HG02852 (cell line): ENCODE measurements around the gene RNF224.
A peak's percentile ranks its signal among the peaks of the same experiment; 100 is the strongest.

Experiments used
- ATAC-seq: cut with Tn5 transposase; IDR thresholded peaks from one replicate; pipeline ENCODE4 v1.9.1; 2021; ENCODE audit warnings: mild to moderate bottlenecking, moderate library complexity; ENCODE audit not compliant: unreplicated experiment

Gene RNF224

GRCh38 chr9:137213160-137214060 is 13.9 kb upstream of the RNF224 start:
- no peak for ATAC-seq

GRCh38 chr9:137214620-137215019 is 12.7 kb upstream of the RNF224 start:
- no peak for ATAC-seq

GRCh38 chr9:137215196-137215986 is 11.9 kb upstream of the RNF224 start:
- ATAC-seq = no peak

GRCh38 chr9:137216188-137216965 is 10.9 kb upstream of the RNF224 start:
- no peak for ATAC-seq

- ATAC-seq = no peak
Observed at GRCh38 chr9:137217276-137218211, 9.8 kb upstream of the RNF224 start.

- no peak for ATAC-seq
Observed at GRCh38 chr9:137218212-137218753, 9.0 kb upstream of the RNF224 start.

- no peak for ATAC-seq
Observed at GRCh38 chr9:137218754-137219271, 8.5 kb upstream of the RNF224 start.

- ATAC-seq = no peak
Observed at GRCh38 chr9:137219757-137220316, 7.5 kb upstream of the RNF224 start.

GRCh38 chr9:137220317-137221094 is 6.8 kb upstream of the RNF224 start:
- ATAC-seq = no peak

GRCh38 chr9:137221095-137221505 is 6.2 kb upstream of the RNF224 start:
- no peak for ATAC-seq

GRCh38 chr9:137221506-137222111 is 5.7 kb upstream of the RNF224 start:
- ATAC-seq = no peak

GRCh38 chr9:137222190-137223077 is 4.9 kb upstream of the RNF224 start, which contains the start of gene RNF208:
RNF208 (minus strand) TSS chr9:137222240; CDS start chr9:137221212, 1,028 bp downstream.
- peak; percentile 2 for ATAC-seq

GRCh38 chr9:137223078-137223970 is 4.0 kb upstream of the RNF224 start:
- ATAC-seq = peak; percentile 58

GRCh38 chr9:137224830-137225694 is 2.2 kb upstream of the RNF224 start, which contains the start of gene CYSRT1:
CYSRT1 (plus strand) TSS chr9:137225174; CDS start chr9:137225622, 448 bp downstream.
- ATAC-seq = no peak
